ENCODE measurements around the gene RNF144A. TPM values are rescaled to one million over a fixed set of nuclear protein-coding genes. Genes with fewer than 3 reads are reported as not detected.

The RNF144A gene
- total and polyA plus RNA-seq, 10 of the 15 experiments (the other 5 are each of a cell fraction or from before 2014, with no cell fraction given): 0.02 to 12.1 (median 0.48) TPM; not detected in 1

DNA sequence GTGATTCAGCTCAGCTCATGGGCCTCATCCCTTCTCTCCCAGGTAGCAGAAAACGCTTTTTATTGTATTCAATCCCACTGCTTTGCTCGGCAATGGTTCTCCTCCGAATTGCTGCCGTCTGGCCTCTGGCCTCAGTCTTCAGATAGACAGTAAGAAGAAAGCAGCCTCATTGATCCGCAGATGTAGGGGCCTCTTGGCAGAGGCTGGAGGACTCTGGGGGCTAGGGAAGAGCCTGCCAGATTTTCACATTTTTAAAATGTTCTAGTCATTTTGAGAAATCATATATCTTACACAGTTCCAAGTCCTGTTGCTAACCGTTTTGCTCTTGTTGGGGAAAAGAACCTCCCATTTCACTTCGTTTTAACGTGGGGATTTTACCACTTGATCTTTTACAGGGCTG lies 123.3 kb downstream of the RNF144A start (continued):
- TF ChIP-seq PRDM15 (CRISPR knock-in tag; IDR thresholded peaks at IDR 0.05) (no peak), ATF2 (IDR thresholded peaks at IDR 0.05; ENCODE audit: low read length) (no peak), NR2F1 (conservative IDR thresholded peaks at IDR 0.05) (no peak), BMI1 (IDR thresholded peaks at IDR 0.05; ENCODE audit: borderline replicate concordance) (no peak), SMARCA5 (IDR thresholded peaks at IDR 0.05) (no peak), SP1 (IDR thresholded peaks at IDR 0.05; ENCODE audit: low read depth, low read length) (no peak)

DNA sequence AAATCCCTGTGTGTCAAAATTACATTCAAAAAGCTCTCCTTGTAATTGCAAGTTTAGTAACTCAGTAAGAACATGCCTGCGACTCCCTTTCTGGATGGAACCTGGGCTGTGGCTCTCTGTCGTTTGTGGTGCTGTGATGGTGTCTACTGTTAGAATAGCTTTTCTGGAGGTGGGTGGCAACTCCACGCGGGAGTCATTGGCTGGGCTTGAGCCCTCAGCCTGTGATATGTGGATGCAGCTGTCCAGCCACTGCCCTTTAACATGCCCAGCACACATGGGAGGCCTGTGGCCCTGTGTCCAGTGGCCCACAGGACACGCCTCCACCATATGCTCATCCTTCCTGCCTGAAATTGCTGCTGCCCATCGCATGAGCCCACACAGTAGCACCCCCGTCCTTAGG lies 124.2 kb downstream of the RNF144A start:
- no peaks in the 10 kb centered on the region for H3K9me3 ChIP-seq (replicated peaks; ENCODE audit: control insufficient read depth, insufficient read depth, low read length)
- no peaks in the 10 kb centered on the region for H3K4me1 ChIP-seq (ENCODE audit: control insufficient read depth, insufficient read depth, low read length)
- DNase-seq (ENCODE audit: low read depth, low spot score) (no peak), ATAC-seq (no peak), FAIRE-seq (no peak)
- H3K27me3 ChIP-seq (replicated peaks in 1 of 2; ENCODE audit: control insufficient read depth in 2 of 2, insufficient read depth in 2 of 2, low read length in 1 of 2): no peaks in the 10 kb centered on the region
- H3K9ac ChIP-seq (ENCODE audit: control insufficient read depth, insufficient read depth, low read length): no peak overlapping the region
- BruUV-seq (replicated peaks): no TSS peak
- ChIA-PET SMC1A (ENCODE audit: uncharacterized antibody, unreplicated experiment) (no interaction called here), POLR2A (no interaction called here), RAD21 (ENCODE audit: unreplicated experiment) (no interaction called here), CTCF (interaction anchor here (0.6 to 2.6 kb wide), 8 partner anchors 10 to 173 kb away, joined by 3 to 9 read pairs (median 4); no protein-coding TSS in a partner anchor)
- H3K79me2 ChIP-seq (ENCODE audit: control insufficient read depth, insufficient read depth, low read length): no peaks in the 10 kb centered on the region
- no peaks in the 10 kb centered on the region for H4K20me1 ChIP-seq (ENCODE audit: control insufficient read depth, insufficient read depth)
- no peak for TF ChIP-seq BACH1 (IDR thresholded peaks at IDR 0.05; ENCODE audit: borderline replicate concordance)
- H2AFZ ChIP-seq (ENCODE audit: control insufficient read depth, low read depth, low read length): no peak overlapping the region
- intact Hi-C loops (cut with micrococcal nuclease; ENCODE audit: unreplicated experiment): no loop called here
- no peak overlapping the region for H3K4me3 ChIP-seq
- H3K27ac ChIP-seq (ENCODE audit: control insufficient read depth, insufficient read depth): no peak overlapping the region
- H3K36me3 ChIP-seq (ENCODE audit: control insufficient read depth in 2 of 2, insufficient read depth in 2 of 2, low read length in 1 of 2): no peaks in the 10 kb centered on the region
- in situ Hi-C loops (cut with MboI): no loop called here
- no peak overlapping the region for H3K4me2 ChIP-seq (ENCODE audit: control insufficient read depth, insufficient read depth)
- WGBS (ENCODE audit: insufficient coverage, insufficient replicate concordance, low lambda C conversion rate, missing lambda C conversion rate): 67% methylated on average over 7 of the region's 7 CpGs
